Lower leg skin (tissue), 3 donors: ENCODE results near the gene EMD.

ENCODE experiments used
- CTCF ChIP-seq, 3 donors: fragments of 450-650 bp; IDR thresholded peaks; one replicate each; pipeline ENCODE4 v1.5.1; 2016; ENCODE audit warnings: antibody characterized with exemption in 3 of 3, mild to moderate bottlenecking in 3 of 3, moderate library complexity in 2 of 3
- POLR2A ChIP-seq, 2 donors: fragments of 450-650 bp; IDR thresholded peaks; one replicate each; pipeline ENCODE4 v1.6.1; 2016 to 2017; ENCODE audit warnings: antibody characterized with exemption in 2 of 2, mild to moderate bottlenecking in 1 of 2, moderate library complexity in 1 of 2

- TF ChIP-seq POLR2A (IDR thresholded peaks at IDR 0.05) = no peak
- no peak for TF ChIP-seq CTCF (IDR thresholded peaks at IDR 0.05)
These were observed 46.0 kb upstream of the EMD start for GRCh38 chrX:154333116-154333515.
